GDM1 (cell line): ENCODE results near the gene NFKB2.

Experiments
- DNase-seq: peaks from one replicate; lab custom pipeline; 2025; lab: John Stamatoyannopoulos, UW

The NFKB2 gene

GRCh38 chr10:102422545-102423129 lies 27.1 kb downstream of the NFKB2 start:
- no peak for DNase-seq

GRCh38 chr10:102423372-102423968 lies 28.0 kb downstream of the NFKB2 start:
- no peak for DNase-seq

GRCh38 chr10:102424145-102424544 lies 28.6 kb downstream of the NFKB2 start:
- no peak for DNase-seq

- no peak for DNase-seq
Measured at GRCh38 chr10:102424916-102425315, 29.4 kb downstream of the NFKB2 start.

- DNase-seq, result no peak
Measured at GRCh38 chr10:102425444-102425843, 29.9 kb downstream of the NFKB2 start.

GRCh38 chr10:102426803-102427287 lies 31.3 kb downstream of the NFKB2 start:
- no peak for DNase-seq

GRCh38 chr10:102429468-102429867 lies 34.0 kb downstream of the NFKB2 start:
- DNase-seq, result no peak

GRCh38 chr10:102431452-102432124 lies 36.1 kb downstream of the NFKB2 start:
- DNase-seq, result no peak

- DNase-seq, result peak; percentile 94
Measured at GRCh38 chr10:102432162-102432950, 36.9 kb downstream of the NFKB2 start, which contains the start of gene CUEDC2. Gene CUEDC2 (minus strand): TSS chr10:102432574. CDS start chr10:102425188, 7,386 bp downstream.

GRCh38 chr10:102433619-102434046 lies 38.1 kb downstream of the NFKB2 start:
- peak; percentile 33 for DNase-seq

- DNase-seq, result peak; percentile 43
Measured at GRCh38 chr10:102434394-102435132, 39.1 kb downstream of the NFKB2 start.

- no peak for DNase-seq
Measured at GRCh38 chr10:102435133-102435497, 39.6 kb downstream of the NFKB2 start.

- DNase-seq, result peak; percentile 77
Measured at GRCh38 chr10:102435529-102436233, 40.2 kb downstream of the NFKB2 start.

- no peak for DNase-seq
Measured at GRCh38 chr10:102436312-102436711, 40.8 kb downstream of the NFKB2 start.

- DNase-seq, result no peak
Measured at GRCh38 chr10:102437515-102437914, 42.0 kb downstream of the NFKB2 start.

- DNase-seq, result peak; percentile 23
Measured at GRCh38 chr10:102438374-102438773, 42.9 kb downstream of the NFKB2 start.

GRCh38 chr10:102444851-102445250 lies 49.3 kb downstream of the NFKB2 start:
- no peak for DNase-seq

- peak; percentile 62 for DNase-seq
Measured at GRCh38 chr10:102449321-102450123, 54.0 kb downstream of the NFKB2 start.

- DNase-seq, result peak; percentile 41
Measured at GRCh38 chr10:102450124-102450373, 54.5 kb downstream of the NFKB2 start.

- peak; percentile 93 for DNase-seq
Measured at GRCh38 chr10:102450374-102451104, 55.0 kb downstream of the NFKB2 start.
